Measurements from ENCODE around the gene TRPV3.
"Not testable (repeated sequence)": the region's sequence is repeated elsewhere in the genome, so short reads cannot be mapped to it uniquely, and the experiment has no call there.

Gene TRPV3

DNA sequence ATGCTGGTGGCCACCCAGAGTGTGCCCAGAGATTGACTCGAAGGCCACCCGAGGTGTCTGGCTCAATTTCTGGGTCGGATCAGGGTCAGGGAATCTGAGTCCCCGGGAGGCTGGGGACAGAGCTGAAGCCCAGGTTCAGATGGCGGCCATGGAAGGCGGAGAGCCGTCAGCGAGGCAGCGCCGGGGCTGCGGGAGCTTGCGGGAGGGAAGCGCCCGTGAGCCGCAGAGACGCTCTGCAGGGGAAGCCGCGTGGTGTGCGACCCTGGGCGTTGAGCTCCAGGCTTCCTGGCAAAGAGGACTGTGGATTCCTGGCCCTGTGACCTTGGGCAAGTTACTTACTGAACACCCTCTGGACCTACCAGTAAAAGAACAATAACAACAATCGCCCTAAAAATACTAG is 85.5 kb downstream of the TRPV3 start:
- DNase-seq (ENCODE audit: low spot score), result no peak

DNA sequence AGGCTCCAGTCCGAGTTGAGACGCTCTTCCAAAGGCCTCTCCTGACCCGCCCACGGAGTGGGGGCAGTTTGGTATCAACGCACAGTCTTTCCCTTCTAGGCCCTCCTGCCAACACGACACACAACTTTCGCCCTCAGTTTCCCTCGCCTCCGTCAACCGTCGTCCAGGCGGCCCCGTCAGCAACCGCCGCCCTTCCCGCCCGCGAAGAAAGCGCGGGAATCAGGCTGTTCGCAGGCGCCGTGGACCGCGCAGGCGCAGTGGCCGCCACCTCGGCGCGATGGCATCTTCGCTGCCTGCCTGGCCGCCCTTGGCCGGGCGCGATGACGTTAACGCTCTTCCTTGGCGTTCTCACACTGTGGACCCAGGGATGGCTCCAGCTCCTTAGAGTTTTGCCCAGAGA is 86.0 kb downstream of the TRPV3 start, which contains the start of gene SPATA22:
Gene SPATA22, minus strand, starts transcription at position 221 of the 400 bp plus-strand sequence. CDS start 2,494 bp downstream, outside the sequence.
- no peak for DNase-seq (ENCODE audit: low spot score)

DNA sequence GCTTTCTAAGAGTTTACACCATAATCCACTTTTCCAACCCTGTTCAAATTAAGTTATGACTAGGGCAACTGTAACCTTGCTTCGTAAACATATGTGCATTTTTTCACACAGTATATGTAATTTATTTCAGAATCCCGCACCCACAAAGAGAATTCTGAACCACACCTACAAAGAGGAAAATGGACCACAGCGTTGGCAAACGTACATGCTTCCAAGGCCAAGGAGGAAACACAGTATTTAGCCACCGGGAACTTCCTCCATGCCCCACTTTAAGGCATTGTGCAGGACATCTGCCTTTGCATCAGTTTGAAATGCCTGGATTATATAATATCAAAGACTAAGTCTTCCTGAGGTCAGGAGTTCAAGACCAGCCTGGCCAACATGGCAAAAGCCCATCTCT is 88.1 kb downstream of the TRPV3 start:
- no peak for DNase-seq (ENCODE audit: low spot score)

DNA sequence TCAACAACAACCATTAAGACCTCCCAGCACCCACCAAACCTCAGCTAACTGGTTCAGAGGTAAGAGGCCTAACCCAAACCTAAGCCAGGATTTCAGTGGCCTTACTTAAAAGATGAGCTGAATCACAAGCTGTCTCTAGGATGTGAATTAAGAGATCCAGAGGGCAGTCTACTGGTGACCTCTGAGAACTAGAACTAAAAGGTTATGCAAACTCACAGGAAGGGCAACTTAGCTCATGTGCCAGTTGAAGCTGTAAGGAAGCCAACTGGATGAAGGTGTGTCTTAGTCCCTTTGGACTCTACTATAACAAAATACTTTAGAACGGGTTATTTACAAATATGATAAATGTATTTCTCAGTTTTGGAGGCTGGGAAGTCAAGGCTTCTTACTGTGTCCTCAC is 91.3 kb downstream of the TRPV3 start:
- DNase-seq (ENCODE audit: low spot score), result not testable (repeated sequence)
